ENCODE data around the gene GRK6.

The GRK6 gene

GRCh38 chr5:177487975-177488374 is 61.5 kb downstream of the GRK6 start:
- no peak for DNase-seq

- DNase-seq = peak in 1 of 2 experiments; percentile 51
Measured at GRCh38 chr5:177489119-177489716, 62.7 kb downstream of the GRK6 start.

- no peak for DNase-seq
Measured at GRCh38 chr5:177490311-177490991, 64.0 kb downstream of the GRK6 start.

GRCh38 chr5:177490992-177491391 is 64.5 kb downstream of the GRK6 start:
- DNase-seq = no peak

- DNase-seq = peak in 1 of 2 experiments; percentile 15
Measured at GRCh38 chr5:177491429-177491945, 65.0 kb downstream of the GRK6 start.

GRCh38 chr5:177491983-177492746 is 65.7 kb downstream of the GRK6 start:
- DNase-seq = no peak
